Erythroblast (primary cell): ENCODE data around the gene PPP2R2C.

Experiments
- DNase-seq, 2 experiments: peaks; one replicate each; lab custom pipeline; 2025; lab: John Stamatoyannopoulos, UW
- GATA1 ChIP-seq: IDR thresholded peaks from 2 replicates; pipeline ENCODE4 v1.6.1; 2011; ENCODE audit warnings: low read depth, mild to moderate bottlenecking, control low read depth, low read length, moderate library complexity
- POLR2A ChIP-seq: IDR thresholded peaks from 2 replicates; pipeline ENCODE4 v1.6.1; 2011; ENCODE audit warnings: mild to moderate bottlenecking, low read length

Gene PPP2R2C

GRCh38 chr4:6501171-6501570, 28.8 kb upstream of the PPP2R2C start:
- TF ChIP-seq GATA1 (no peak), POLR2A (no peak)
- no peak for DNase-seq

GRCh38 chr4:6500481-6501140, 28.2 kb upstream of the PPP2R2C start:
- TF ChIP-seq POLR2A (no peak), GATA1 (no peak)
- no peak for DNase-seq

GRCh38 chr4:6499238-6499600, 26.8 kb upstream of the PPP2R2C start:
- TF ChIP-seq POLR2A (no peak), GATA1 (no peak)
- DNase-seq = no peak

- TF ChIP-seq GATA1 (no peak), POLR2A (no peak)
- no peak for DNase-seq
These were observed 26.3 kb upstream of the PPP2R2C start for GRCh38 chr4:6498511-6499237.

GRCh38 chr4:6497796-6498195, 25.4 kb upstream of the PPP2R2C start:
- DNase-seq = no peak
- TF ChIP-seq POLR2A (no peak), GATA1 (no peak)

GRCh38 chr4:6495736-6496135, 23.3 kb upstream of the PPP2R2C start:
- no peak for DNase-seq
- TF ChIP-seq POLR2A (no peak), GATA1 (no peak)

- DNase-seq = no peak
- TF ChIP-seq POLR2A = no peak
- TF ChIP-seq GATA1 = no peak
These were observed 22.8 kb upstream of the PPP2R2C start for GRCh38 chr4:6495296-6495590.

- TF ChIP-seq GATA1 = no peak
- DNase-seq = no peak
These were observed 22.2 kb upstream of the PPP2R2C start for GRCh38 chr4:6494431-6495295.

- no peak for TF ChIP-seq POLR2A
- TF ChIP-seq GATA1 = no peak
- no peak for DNase-seq
These were observed 21.4 kb upstream of the PPP2R2C start for GRCh38 chr4:6493658-6494304.

GRCh38 chr4:6492861-6493657, 20.6 kb upstream of the PPP2R2C start:
- TF ChIP-seq GATA1 = no peak
- TF ChIP-seq POLR2A = no peak
- DNase-seq = no peak

GRCh38 chr4:6492027-6492590, 19.7 kb upstream of the PPP2R2C start:
- DNase-seq = no peak
- no peak for TF ChIP-seq GATA1
- no peak for TF ChIP-seq POLR2A

- DNase-seq = no peak
- TF ChIP-seq GATA1 = no peak
These were observed 18.8 kb upstream of the PPP2R2C start for GRCh38 chr4:6491235-6491634.

- TF ChIP-seq POLR2A (no peak), GATA1 (no peak)
- DNase-seq = no peak
These were observed 17.5 kb upstream of the PPP2R2C start for GRCh38 chr4:6489927-6490326.
